HG02938 (cell line): ENCODE data around the gene PLCD3.

Experiments used
- ATAC-seq: cut with Tn5 transposase; IDR thresholded peaks from one replicate; pipeline ENCODE4 v1.9.1; 2021; ENCODE audit warnings: mild to moderate bottlenecking, moderate library complexity; ENCODE audit not compliant: unreplicated experiment

PLCD3 gene

DNA sequence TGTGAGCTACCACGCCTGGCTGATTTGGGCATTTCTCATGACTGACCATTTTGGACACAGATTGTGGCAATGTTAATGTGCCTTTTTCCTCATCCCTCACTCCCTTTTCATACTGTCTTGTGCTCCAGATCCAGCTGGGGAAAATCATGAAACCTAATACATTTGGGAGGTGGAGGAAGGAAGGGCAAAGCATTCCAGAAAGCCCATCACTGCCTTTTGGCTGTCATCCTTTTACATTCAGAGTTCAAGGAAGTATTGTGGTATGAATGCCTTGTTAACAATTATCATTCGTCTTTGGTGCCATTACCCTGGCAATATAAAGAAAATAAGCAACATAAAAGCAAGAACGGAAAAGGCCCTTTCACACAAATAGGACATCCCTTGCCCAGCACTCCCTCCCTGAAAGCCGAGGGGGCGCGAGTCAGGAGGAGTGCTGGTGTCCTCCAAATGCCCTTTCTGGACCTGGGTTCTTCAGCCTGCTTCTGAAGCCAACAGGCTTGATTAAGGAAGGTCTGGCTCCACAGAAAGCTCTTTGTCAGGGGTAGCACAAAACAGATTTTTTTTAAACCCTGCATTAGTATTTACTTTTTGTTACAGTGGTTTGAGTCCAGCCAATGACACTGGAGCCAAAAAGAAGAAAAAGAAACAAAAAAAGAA lies 51.1 kb downstream of the PLCD3 start:
- ATAC-seq: no peak

DNA sequence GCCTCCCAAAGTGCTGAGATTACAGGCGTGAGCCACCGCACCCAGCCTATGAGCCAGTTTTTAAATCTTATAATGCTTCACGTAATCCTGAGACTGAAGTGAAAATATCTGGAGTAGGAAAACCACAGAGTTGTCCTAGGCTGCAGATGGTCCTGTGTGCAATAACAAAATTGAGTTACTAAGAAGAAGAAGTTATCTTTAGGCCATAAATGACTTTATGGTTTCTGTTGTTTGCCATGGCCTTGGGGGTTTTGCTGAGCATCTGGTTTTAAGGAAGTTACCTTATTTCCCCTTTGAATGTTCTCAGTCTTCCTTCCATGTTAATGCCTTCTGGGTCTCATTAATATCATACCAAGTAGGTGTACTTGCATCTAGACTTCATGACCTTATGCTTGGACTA lies 54.7 kb downstream of the PLCD3 start:
- ATAC-seq: no peak

DNA sequence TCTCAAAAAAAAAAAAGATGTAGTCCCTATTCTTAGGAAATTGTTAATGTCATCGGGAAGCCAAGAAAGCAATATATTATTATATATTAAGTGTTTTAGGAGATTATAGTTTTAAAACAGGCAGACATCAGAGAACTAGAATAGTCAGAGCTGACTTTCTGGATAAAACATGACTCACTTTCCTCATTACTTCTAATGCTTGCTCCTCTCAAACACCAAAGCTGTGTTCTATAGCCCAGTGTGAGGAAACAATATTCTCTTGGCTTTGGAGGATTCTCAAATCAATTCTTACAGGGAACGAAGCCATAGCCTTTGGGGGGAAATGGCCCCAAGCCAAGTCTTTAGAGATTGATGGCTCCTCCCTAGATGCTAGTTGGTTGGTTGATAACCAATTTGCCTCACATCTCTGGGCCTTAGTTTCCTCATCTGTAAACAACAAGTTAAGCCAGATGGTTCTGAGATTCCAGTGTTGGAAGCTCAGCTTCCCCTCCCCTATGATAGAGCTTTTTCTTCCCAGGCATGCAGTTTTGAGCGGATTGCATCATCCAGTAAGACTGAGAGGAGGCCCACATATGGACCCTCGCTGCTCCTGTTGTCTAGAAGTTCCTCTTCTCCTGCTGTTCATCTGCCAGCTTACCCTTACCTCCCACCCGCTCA lies 58.8 kb downstream of the PLCD3 start:
- ATAC-seq: no peak

DNA sequence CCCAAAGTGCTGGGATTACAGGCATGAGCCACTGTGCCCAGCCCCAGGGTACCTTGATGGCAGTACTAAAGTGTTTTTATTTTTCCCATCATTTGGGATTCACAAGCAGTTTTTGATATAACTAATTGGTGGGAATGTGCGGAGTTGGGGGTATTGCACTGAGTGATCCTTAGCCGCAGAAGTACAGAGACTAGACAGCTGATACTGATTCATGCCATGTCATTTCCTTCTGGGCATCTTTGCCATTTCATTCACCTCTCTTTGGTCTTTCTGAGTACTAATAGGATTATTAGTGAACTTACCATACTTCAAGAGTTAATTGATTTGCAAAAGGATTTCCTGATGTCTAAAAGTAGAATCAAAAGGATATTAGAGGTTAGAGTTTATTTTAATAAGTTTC lies 61.5 kb downstream of the PLCD3 start:
- ATAC-seq: no peak

DNA sequence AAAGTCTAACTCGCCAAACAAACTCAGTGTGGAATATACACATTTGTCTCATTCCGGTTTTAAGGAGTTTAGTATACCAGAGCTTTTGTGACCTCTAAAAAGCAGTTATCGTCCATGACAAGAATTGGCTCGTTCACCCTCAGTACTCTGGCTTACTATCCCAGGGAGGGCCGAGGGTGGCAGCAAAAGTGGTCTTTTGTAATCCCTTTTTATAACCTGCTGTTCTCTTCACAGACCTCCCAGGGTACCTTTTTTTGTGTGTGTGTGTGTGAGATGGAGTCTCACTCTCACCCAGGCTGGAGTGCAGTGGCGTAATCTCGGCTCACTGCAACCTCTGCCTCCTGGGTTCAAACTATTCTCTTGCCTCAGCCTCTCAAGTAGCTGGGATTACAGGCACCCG lies 62.3 kb downstream of the PLCD3 start:
- no peak for ATAC-seq

DNA sequence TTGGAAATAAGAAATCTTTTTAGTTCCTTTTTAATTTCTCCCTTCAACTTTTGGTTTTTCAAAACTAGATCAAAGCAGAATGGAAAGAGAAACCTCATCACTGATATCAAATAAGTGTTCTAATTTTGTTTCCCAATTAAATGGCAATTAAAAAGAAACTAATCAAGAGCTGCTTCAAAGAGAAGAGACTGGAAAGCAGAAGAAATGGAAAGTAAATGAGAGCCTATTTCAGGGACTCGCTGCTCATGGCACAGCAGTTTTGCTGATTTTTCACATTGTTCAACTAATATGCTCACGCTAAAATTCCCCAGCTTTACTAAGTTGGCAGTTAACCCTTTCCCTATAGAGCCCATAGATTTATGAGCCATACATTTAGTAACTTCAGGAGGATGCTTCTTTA lies 64.7 kb downstream of the PLCD3 start:
- ATAC-seq: no peak

DNA sequence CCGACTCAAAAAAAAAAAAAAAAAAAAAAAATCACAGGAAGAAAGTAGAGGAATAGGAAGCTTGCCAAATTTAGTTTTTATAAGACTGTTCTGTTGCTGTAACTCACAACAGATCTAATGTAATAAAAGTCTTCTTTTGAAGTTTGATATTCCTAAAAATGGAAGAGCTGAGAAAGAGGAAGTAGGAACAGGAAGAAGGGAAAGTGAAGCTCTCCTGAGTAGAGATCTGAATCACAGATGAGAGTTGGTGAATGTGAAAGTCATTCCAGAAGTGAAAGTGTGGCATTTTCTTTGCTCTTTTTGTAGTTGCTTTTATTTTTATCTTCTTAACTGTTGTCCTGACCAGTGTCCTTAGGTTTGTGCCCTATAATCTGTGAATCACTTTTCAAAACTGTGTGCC lies 69.1 kb downstream of the PLCD3 start:
- no peak for ATAC-seq

DNA sequence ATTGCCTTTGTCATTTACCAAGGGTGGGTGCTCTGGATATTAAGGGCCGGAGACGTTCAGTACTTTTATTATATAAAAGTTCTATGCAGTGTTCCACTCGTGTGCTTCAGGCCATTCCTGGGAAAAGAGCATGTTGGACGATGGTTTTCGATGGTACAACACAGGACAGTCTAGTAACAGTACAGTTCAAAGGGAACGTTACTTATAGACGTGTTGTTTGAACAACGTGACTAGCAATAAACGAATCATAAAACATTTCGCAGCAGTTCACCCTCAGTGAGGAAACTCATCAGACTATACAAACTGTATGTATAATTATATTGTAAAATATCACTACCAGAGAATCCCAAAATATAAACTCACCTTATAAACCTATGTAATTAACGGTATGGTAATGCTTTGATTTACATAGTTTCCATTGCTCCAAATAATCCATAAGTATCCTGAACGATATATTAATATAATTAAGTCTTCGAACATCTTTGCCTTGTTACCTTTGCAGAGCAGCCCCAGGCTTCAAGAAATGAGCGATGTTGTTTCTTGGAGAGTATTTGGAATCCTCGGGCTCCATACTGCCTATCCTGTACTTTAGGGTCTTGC lies 70.6 kb downstream of the PLCD3 start:
- no peak for ATAC-seq

DNA sequence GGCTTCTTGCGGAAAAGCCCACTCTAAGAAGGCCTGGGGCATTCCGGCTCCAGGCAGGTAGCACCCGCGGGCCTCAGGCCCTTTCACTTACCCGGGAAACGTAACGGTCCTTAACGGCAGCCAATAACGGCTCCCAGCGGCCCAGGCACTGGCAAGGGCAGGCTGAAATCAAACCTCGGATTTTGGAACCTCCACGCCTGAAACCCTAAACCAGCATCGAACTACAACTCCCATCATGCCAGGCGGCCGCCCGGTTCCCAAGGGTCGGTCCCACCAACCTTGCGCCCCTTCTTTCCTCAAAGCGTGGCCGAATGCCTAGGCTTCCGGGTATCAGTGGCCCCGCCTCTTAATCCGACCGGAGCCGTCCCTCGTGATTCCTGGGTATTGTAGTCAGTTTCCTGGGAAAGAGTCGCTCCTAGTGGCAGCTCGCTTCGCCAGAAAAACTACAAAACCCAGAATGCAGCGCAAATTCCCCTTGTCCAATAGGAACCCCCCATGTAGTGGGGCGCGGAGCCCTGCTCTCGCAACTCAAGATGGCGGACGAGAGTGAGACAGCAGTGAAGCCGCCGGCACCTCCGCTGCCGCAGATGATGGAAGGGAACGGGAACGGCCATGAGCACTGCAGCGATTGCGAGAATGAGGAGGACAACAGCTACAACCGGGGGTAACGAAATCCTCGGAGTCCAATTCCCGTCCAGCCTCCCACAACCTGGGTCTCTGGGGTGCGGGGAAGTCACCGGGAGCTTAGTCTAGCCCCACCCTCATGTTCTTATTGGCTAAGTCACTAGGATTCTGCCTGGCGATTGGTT lies 71.3 kb downstream of the PLCD3 start, which contains the start of gene NMT1:
NMT1 (plus strand) TSS at position 521 of the 809 bp plus-strand sequence; CDS start at position 534, 13 bp downstream.
- ATAC-seq: peak; percentile 89

DNA sequence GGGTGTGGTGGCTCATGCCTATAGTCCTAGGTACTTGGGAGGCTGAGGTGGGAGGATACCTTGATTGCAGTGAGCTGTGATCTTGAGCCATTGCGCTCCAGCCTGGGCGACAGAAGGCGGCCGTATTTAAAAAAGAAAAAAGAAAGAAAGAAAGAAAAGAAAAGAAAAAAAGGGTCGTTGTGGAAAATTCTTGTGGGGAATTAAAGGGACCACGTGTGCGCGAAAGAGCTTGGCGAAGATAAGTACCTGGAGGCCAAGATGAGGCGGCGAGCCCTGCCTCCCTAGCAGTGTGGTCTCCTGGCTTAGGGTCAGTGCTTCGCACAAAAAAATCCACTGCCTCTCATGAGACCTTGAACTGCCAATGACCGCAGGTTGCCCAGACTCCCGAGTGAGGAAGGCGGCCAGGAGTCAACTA lies 71.9 kb downstream of the PLCD3 start:
- no peak for ATAC-seq
